PC-3 (cell line): ENCODE data around the gene PDCD1LG2.

Experiments used
- EZH2 ChIP-seq: fragments of 300-600 bp; sonication (generic); IDR thresholded peaks from one replicate; pipeline ENCODE4 v1.6.1; 2017; ENCODE audit warnings: antibody characterized with exemption, mild to moderate bottlenecking, low read length; ENCODE audit not compliant: unreplicated experiment
- EZH2phosphoT487 ChIP-seq: fragments of 300-600 bp; sonication (generic); IDR thresholded peaks from 2 replicates; pipeline ENCODE4 v1.6.1; 2018; ENCODE audit warnings: mild to moderate bottlenecking, antibody characterized with exemption, low read length, borderline replicate concordance
- TF ChIP-seq, protein P1 (sequence below): fragments of 300-600 bp; sonication (generic); conservative IDR thresholded peaks from 2 replicates; pipeline ENCODE4 v1.5.1; 2017; ENCODE audit warnings: antibody characterized with exemption, low read depth, mild to moderate bottlenecking, low read length

DNA sequence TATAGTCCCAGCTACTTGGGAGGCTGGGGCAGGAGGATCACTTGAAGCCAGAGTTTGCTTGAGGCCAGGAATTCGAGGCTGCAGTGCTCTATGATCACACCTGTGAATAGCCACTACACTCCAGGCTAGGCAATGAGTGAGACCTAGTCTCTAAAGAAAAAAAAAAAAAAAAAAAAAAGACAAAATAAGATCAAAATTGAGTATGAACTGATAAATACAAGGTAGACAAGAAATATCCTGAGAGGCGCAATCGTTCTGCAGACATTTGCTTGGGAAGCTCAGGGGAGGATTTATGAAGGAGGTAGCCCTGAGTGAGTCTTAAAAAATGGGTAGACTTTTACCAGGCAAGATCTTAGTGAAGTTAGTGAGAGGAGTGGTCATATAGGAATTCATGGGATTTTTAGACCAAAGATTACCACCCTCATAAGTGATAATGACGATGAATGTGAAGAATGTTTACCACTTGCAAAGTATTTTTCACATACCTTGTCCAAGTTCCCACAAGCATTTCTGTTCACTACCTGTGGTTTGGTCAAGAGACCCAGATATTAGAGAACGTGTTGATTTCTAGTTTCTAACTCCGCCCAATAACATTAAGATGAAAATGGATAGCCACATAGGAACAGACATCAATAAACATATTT lies 4.4 kb downstream of the PDCD1LG2 start:
- TF ChIP-seq, protein P1, sequence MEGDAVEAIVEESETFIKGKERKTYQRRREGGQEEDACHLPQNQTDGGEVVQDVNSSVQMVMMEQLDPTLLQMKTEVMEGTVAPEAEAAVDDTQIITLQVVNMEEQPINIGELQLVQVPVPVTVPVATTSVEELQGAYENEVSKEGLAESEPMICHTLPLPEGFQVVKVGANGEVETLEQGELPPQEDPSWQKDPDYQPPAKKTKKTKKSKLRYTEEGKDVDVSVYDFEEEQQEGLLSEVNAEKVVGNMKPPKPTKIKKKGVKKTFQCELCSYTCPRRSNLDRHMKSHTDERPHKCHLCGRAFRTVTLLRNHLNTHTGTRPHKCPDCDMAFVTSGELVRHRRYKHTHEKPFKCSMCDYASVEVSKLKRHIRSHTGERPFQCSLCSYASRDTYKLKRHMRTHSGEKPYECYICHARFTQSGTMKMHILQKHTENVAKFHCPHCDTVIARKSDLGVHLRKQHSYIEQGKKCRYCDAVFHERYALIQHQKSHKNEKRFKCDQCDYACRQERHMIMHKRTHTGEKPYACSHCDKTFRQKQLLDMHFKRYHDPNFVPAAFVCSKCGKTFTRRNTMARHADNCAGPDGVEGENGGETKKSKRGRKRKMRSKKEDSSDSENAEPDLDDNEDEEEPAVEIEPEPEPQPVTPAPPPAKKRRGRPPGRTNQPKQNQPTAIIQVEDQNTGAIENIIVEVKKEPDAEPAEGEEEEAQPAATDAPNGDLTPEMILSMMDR = no peak
- no peak for TF ChIP-seq EZH2phosphoT487
- TF ChIP-seq EZH2 = no peak
